H1 (cell line): Measurements from ENCODE around the gene CXCL17. TPM values are rescaled to one million over a fixed set of nuclear protein-coding genes. Genes with fewer than 3 reads are reported as not detected.
A peak's percentile ranks its signal among the peaks of the same experiment; 100 is the strongest.

Source experiments
- ATF2 ChIP-seq: IDR thresholded peaks from 2 replicates; pipeline ENCODE4 v1.6.1; 2012; ENCODE audit warnings: low read length, inconsistent platforms
- ATF3 ChIP-seq: IDR thresholded peaks from 2 replicates; pipeline ENCODE4 v1.6.1; 2011; ENCODE audit warnings: low read depth, mild to moderate bottlenecking, low read length; ENCODE audit not compliant: insufficient read depth
- BACH1 ChIP-seq: IDR thresholded peaks from 2 replicates; pipeline ENCODE4 v1.6.1; 2012; ENCODE audit warnings: low read length, improper control_type of control experiment
- BCL11A ChIP-seq, 2 experiments: IDR thresholded peaks; one replicate each; pipeline ENCODE4 v1.6.1; 2011; ENCODE audit warnings: low read depth in 2 of 2, low read length in 2 of 2, mild to moderate bottlenecking in 2 of 2
- CHD1 ChIP-seq: IDR thresholded peaks from 2 replicates; pipeline ENCODE4 v1.6.1; 2012; ENCODE audit warnings: low read depth, low read length, improper control_type of control experiment
- CHD2 ChIP-seq: IDR thresholded peaks from 2 replicates; pipeline ENCODE4 v1.6.1; 2012; ENCODE audit warnings: low read length, improper control_type of control experiment
- CTCF ChIP-seq, 3 experiments: IDR thresholded peaks; 1 replicate in 2 of 3; 2 replicates in 1 of 3; pipeline versions ENCODE4 v1.5.1 to v1.6.1; 2011; ENCODE audit warnings: low read length in 3 of 3, mild to moderate bottlenecking in 3 of 3, inconsistent platforms in 2 of 3, low read depth in 1 of 3, moderate library complexity in 1 of 3; ENCODE audit not compliant: insufficient read depth in 1 of 3; ENCODE audit errors: control extremely low read depth in 1 of 3
- FOSL1 ChIP-seq: IDR thresholded peaks from 2 replicates; pipeline ENCODE4 v1.6.1; 2011; ENCODE audit warnings: mild to moderate bottlenecking, low read depth, low read length, moderate library complexity; ENCODE audit not compliant: insufficient read depth
- GTF2F1 ChIP-seq: IDR thresholded peaks from 2 replicates; pipeline ENCODE4 v1.6.1; 2012; ENCODE audit warnings: low read depth, low read length, improper control_type of control experiment, borderline replicate concordance
- PHF8 ChIP-seq: fragments of 200-600 bp; sonication (generic); conservative IDR thresholded peaks from 2 replicates; pipeline ENCODE4 v1.7.1; 2012; ENCODE audit warnings: low read depth, mild to moderate bottlenecking, inconsistent platforms, low read length, moderate library complexity
- RXRA ChIP-seq: IDR thresholded peaks from 2 replicates; pipeline ENCODE4 v1.6.1; 2011; ENCODE audit warnings: low read depth, mild to moderate bottlenecking, low read length, moderate library complexity; ENCODE audit not compliant: insufficient read depth
- SAP30 ChIP-seq: fragments of 300-600 bp; sonication (generic); IDR thresholded peaks from 2 replicates; pipeline ENCODE4 v1.7.1; 2012; ENCODE audit warnings: low read length, moderate library complexity, mild to moderate bottlenecking, inconsistent platforms; ENCODE audit not compliant: insufficient read depth, insufficient replicate concordance
- SIX5 ChIP-seq: IDR thresholded peaks from 2 replicates; pipeline ENCODE4 v1.6.1; 2011; ENCODE audit warnings: mild to moderate bottlenecking, low read depth, low read length
- SP1 ChIP-seq: IDR thresholded peaks from 2 replicates; pipeline ENCODE4 v1.6.1; 2011; ENCODE audit warnings: low read depth, low read length
- SP2 ChIP-seq: IDR thresholded peaks from 2 replicates; pipeline ENCODE4 v1.6.1; 2012; ENCODE audit warnings: mild to moderate bottlenecking, low read length, inconsistent platforms
- SUZ12 ChIP-seq: fragments of 200-600 bp; sonication (generic); IDR thresholded peaks from 2 replicates; pipeline ENCODE4 v1.6.1; 2012; ENCODE audit warnings: mild to moderate bottlenecking, inconsistent platforms, low read length, moderate library complexity, mixed read lengths
- TAF1 ChIP-seq: IDR thresholded peaks from 2 replicates; pipeline ENCODE4 v1.6.1; 2011; ENCODE audit warnings: mild to moderate bottlenecking, low read depth, low read length
- TCF12 ChIP-seq: IDR thresholded peaks from 2 replicates; pipeline ENCODE4 v1.6.1; 2011; ENCODE audit warnings: low read depth, mild to moderate bottlenecking, low read length
- TEAD4 ChIP-seq: IDR thresholded peaks from 2 replicates; pipeline ENCODE4 v1.6.1; 2012; ENCODE audit warnings: low read depth, low read length, inconsistent platforms, mixed read lengths
- YY1 ChIP-seq: IDR thresholded peaks from 2 replicates; pipeline ENCODE4 v1.6.1; 2011; ENCODE audit warnings: low read depth, mild to moderate bottlenecking, low read length
- polyA plus RNA-seq, 7 experiments: library from polyadenylated mRNA; depleted of rRNA in 3 of 7; stranded (reverse) in 5 of 7; unstranded in 2 of 7; fragments of >200 nt in 5 of 7; fragments of 200-250 nt in 2 of 7; gene quantifications; 1 replicate in 5 of 7; 2 replicates in 1 of 7; 4 replicates in 1 of 7; pipeline versions ENCODE4 v1.2.1 to v1.2.3, GENCODE V29; 2011 to 2013; ENCODE audit warnings: missing spikeins in 2 of 7, mixed read lengths in 2 of 7
- total RNA-seq: library from RNA; stranded (reverse); fragmentation: NEBNext Ultra II Directional; extraction: Animal tissue kit (Norgen Biotek cat#: 25700); gene quantifications from 2 replicates; pipeline ENCODE4 v1.2.1, GENCODE V29; 2021

The CXCL17 gene
- total and polyA plus RNA-seq, 2 of the 8 experiments (the other 6 are each of a cell fraction or from before 2014, with no cell fraction given): not detected

- TF ChIP-seq CTCF (IDR thresholded peaks at IDR 0.05; ENCODE audit: control extremely low read depth in 1 of 3, insufficient read depth in 1 of 3, low read depth in 1 of 3, low read length in 3 of 3) (peak; percentile 87 to 98 (median 93)), TAF1 (no peak), TCF12 (no peak), ATF3 (0 out of 2 replicates have a peak, but pooled peaks have one; percentile 12), RXRA (0 out of 2 replicates have a peak, but pooled peaks have one; percentile 53), SP1 (no peak), PHF8 (no peak), BACH1 (no peak), FOSL1 (no peak), GTF2F1 (no peak), BCL11A (IDR thresholded peaks at IDR 0.05; ENCODE audit: low read depth in 2 of 2, low read length in 2 of 2) (no peak), CHD2 (no peak), SIX5 (no peak), SAP30 (no peak), YY1 (no peak), TEAD4 (peak; percentile 80), CHD1 (no peak), SUZ12 (no peak), ATF2 (no peak), SP2 (no peak)
Measured at GRCh38 chr19:42433503-42434260, 9.1 kb downstream of the CXCL17 start (continued).
